Spleen (tissue), 11 donors: Measurements from ENCODE around the gene SLC5A5. TPM values are rescaled to one million over a fixed set of nuclear protein-coding genes. Genes with fewer than 3 reads are reported as not detected.
"Not testable (repeated sequence)": the region's sequence is repeated elsewhere in the genome, so short reads cannot be mapped to it uniquely, and the experiment has no call there.

Source experiments
- DNase-seq: peaks from one replicate; pipeline ENCODE4 v3.0.0-alpha.2; 2020
- H3K27ac ChIP-seq, 8 donors: fragments of 200-600 bp; sonication (generic) in 7 of 8; 1 replicate in 4 of 8; 2 replicates in 4 of 8; pipeline versions ENCODE4 v1.5.0 to v1.8.0; 2016 to 2021; ENCODE audit warnings: inconsistent platforms in 4 of 8, mild to moderate bottlenecking in 4 of 8, moderate library complexity in 1 of 8
- H3K27me3 ChIP-seq, 7 donors: fragments of 200-600 bp; sonication (generic) in 6 of 7; replicated peaks in 1 of 7; 1 replicate in 4 of 7; 2 replicates in 3 of 7; pipeline versions ENCODE4 v1.5.0 to v1.8.0; 2016 to 2021; ENCODE audit warnings: inconsistent platforms in 3 of 7, mild to moderate bottlenecking in 1 of 7
- H3K36me3 ChIP-seq, 6 donors: fragments of 200-600 bp; sonication (generic) in 5 of 6; 1 replicate in 4 of 6; 2 replicates in 2 of 6; pipeline versions ENCODE4 v1.5.0 to v1.8.0; 2016 to 2021; ENCODE audit warnings: inconsistent platforms in 2 of 6
- H3K4me1 ChIP-seq, 6 donors: fragments of 200-600 bp; sonication (generic) in 5 of 6; 1 replicate in 3 of 6; 2 replicates in 3 of 6; pipeline versions ENCODE4 v1.5.0 to v1.8.0; 2016 to 2021; ENCODE audit warnings: inconsistent platforms in 3 of 6
- H3K4me3 ChIP-seq, 8 donors: fragments of 200-600 bp; sonication (generic) in 7 of 8; 1 replicate in 4 of 8; 2 replicates in 4 of 8; pipeline versions ENCODE4 v1.5.0 to v1.8.0; 2016 to 2021; ENCODE audit warnings: inconsistent platforms in 4 of 8, mild to moderate bottlenecking in 4 of 8, moderate library complexity in 2 of 8
- H3K9me3 ChIP-seq, 8 donors: fragments of 200-600 bp; sonication (generic) in 7 of 8; 1 replicate in 4 of 8; 2 replicates in 4 of 8; pipeline versions ENCODE4 v1.5.0 to v1.8.0; 2016 to 2021; ENCODE audit warnings: inconsistent platforms in 4 of 8
- CTCF ChIP-seq, 11 experiments: fragments of 200-600 bp in 7 of 11; fragments of 450-650 bp in 4 of 11; sonication (generic) in 4 of 11; IDR thresholded peaks in 8 of 11; conservative IDR thresholded peaks in 3 of 11; 1 replicate in 7 of 11; 2 replicates in 4 of 11; pipeline versions ENCODE4 v1.4.0 to v1.8.0; 2016 to 2021; ENCODE audit warnings: antibody characterized with exemption in 11 of 11, inconsistent platforms in 4 of 11, mild to moderate bottlenecking in 1 of 11
- POLR2A ChIP-seq, 3 donors: fragments of 450-650 bp; IDR thresholded peaks; one replicate each; pipeline ENCODE4 v1.5.1; 2017; ENCODE audit warnings: antibody characterized with exemption in 3 of 3, mild to moderate bottlenecking in 1 of 3
- POLR2AphosphoS5 ChIP-seq, 3 donors: sonication (generic); formaldehyde crosslinking; IDR thresholded peaks; one replicate each; pipeline ENCODE4 v1.5.1; 2017; ENCODE audit warnings: antibody characterized with exemption in 3 of 3
- WGBS, 5 donors: extraction: QIAGEN DNeasy Blood & Tissue Kit in 3 of 5; methylation state at CpG; one replicate each; pipeline versions ENCODE4 v1.1.5 to v1.1.7; 2013 to 2018; 5-methylcytosine and 5-hydroxymethylcytosine counted together
- intact Hi-C: fragments of 100-400 bp; cut with DNase I; formaldehyde crosslinking; loops from one replicate; pipeline ENCODE4 v1.15.0; 2023; ENCODE audit warnings: low total_unique reads
- polyA plus RNA-seq, 3 donors: library from polyadenylated mRNA; stranded (reverse); fragments of 200-250 nt; gene quantifications; one replicate each; pipeline ENCODE4 v1.2.1, GENCODE V29; 2013
- total RNA-seq, 7 donors: library from RNA; depleted of rRNA in 3 of 7; stranded (reverse); fragments of >200 nt in 3 of 7; fragmentation: NEBNext Ultra II Directional in 4 of 7; extraction: Animal tissue kit (Norgen Biotek cat#: 25700) in 4 of 7; gene quantifications; one replicate each; pipeline versions ENCODE4 v1.1.0 to v1.2.1, GENCODE V29; 2016 to 2021
- donor health status: healthy with polysubstance abuse.
- donor health status: DM: no; HTN: no; CAD: no; lungs with moderate emphysema.
- donor health status: DM: no; HTN: no; CAD: no.
- donor health status: Bipolar disorder and iron deficiency.
- donor health status: healthy.
- donor health status: DM: no; HTN: no; CAD: no.
- donor health status: DM: yes; HTN: yes; CAD: no.

SLC5A5 gene
- total and polyA plus RNA-seq, 10 donors: 0.19 to 0.52 (median 0.31) TPM; not detected in 2

- no peak for TF ChIP-seq CTCF (IDR thresholded peaks at IDR 0.05 in 8 of 11, conservative IDR thresholded peaks at IDR 0.05 in 3 of 11)
- TF ChIP-seq POLR2A (IDR thresholded peaks at IDR 0.05): no peak
- TF ChIP-seq POLR2AphosphoS5 (IDR thresholded peaks at IDR 0.05): no peak
- no peak for DNase-seq
- H3K36me3 ChIP-seq: no peaks in the 10 kb centered on the region
- H3K4me1 ChIP-seq: peaks cover 0 to 41% (median 25%) of the 10 kb centered on the region in 6 donors
- H3K9me3 ChIP-seq: no peaks in the 10 kb centered on the region
- no peak overlapping the region for H3K27ac ChIP-seq
- WGBS, 5 donors: 67 to 79% (median 70%) methylated on average over 7 of the region's 7 CpGs
- no peak overlapping the region for H3K4me3 ChIP-seq
- intact Hi-C loops: no loop called here
- peaks cover 0 to 33% (median 0%) of the 10 kb centered on the region in 7 donors for H3K27me3 ChIP-seq
These were observed 14.8 kb downstream of the SLC5A5 start for GRCh38 chr19:17886515-17886914.

- H3K36me3 ChIP-seq, H3K27ac ChIP-seq, H3K4me3 ChIP-seq, intact Hi-C loops, H3K9me3 ChIP-seq, DNase-seq: not testable (repeated sequence)
- Histone ChIP-seq H3K4me1 (peaks cover 0 to 41% (median 25%) of the 10 kb centered on the region in 6 donors), H3K27me3 (peaks cover 0 to 37% (median 0%) of the 10 kb centered on the region in 7 donors)
- WGBS, 5 donors: 59 to 75% (median 64%) methylated on average over 4 of the region's 4 CpGs
These were observed 15.5 kb downstream of the SLC5A5 start for GRCh38 chr19:17887221-17887620.

GRCh38 chr19:17888260-17888659 is 16.5 kb downstream of the SLC5A5 start:
- WGBS, 5 donors: 70 to 90% (median 77%) methylated on average over 7 of the region's 7 CpGs
- DNase-seq: no peak
- Histone ChIP-seq H3K36me3 (no peaks in the 10 kb centered on the region), H3K4me1 (peaks cover 0 to 40% (median 25%) of the 10 kb centered on the region in 6 donors), H3K9me3 (no peaks in the 10 kb centered on the region), H3K27me3 (peaks cover 0 to 37% (median 0%) of the 10 kb centered on the region in 7 donors), H3K4me3 (no peak overlapping the region), H3K27ac (no peak overlapping the region)
- TF ChIP-seq CTCF (IDR thresholded peaks at IDR 0.05 in 8 of 11, conservative IDR thresholded peaks at IDR 0.05 in 3 of 11) (no peak), POLR2AphosphoS5 (IDR thresholded peaks at IDR 0.05) (no peak), POLR2A (IDR thresholded peaks at IDR 0.05) (no peak)
- intact Hi-C loops: no loop called here

GRCh38 chr19:17889609-17890214 is 18.0 kb downstream of the SLC5A5 start:
- peaks cover 0 to 26% (median 15%) of the 10 kb centered on the region in 6 donors for H3K4me1 ChIP-seq
- H3K27me3 ChIP-seq: peaks cover 0 to 43% (median 0%) of the 10 kb centered on the region in 7 donors
- H3K9me3 ChIP-seq: no peaks in the 10 kb centered on the region
- no peak overlapping the region for H3K4me3 ChIP-seq
- intact Hi-C loops: no loop called here
- TF ChIP-seq POLR2A (IDR thresholded peaks at IDR 0.05) (no peak), CTCF (IDR thresholded peaks at IDR 0.05 in 8 of 11, conservative IDR thresholded peaks at IDR 0.05 in 3 of 11) (no peak), POLR2AphosphoS5 (IDR thresholded peaks at IDR 0.05) (no peak)
- WGBS, 5 donors: 54 to 62% (median 56%) methylated on average over 18 of the region's 18 CpGs
- H3K36me3 ChIP-seq: no peaks in the 10 kb centered on the region
- no peak for DNase-seq
- H3K27ac ChIP-seq: no peak overlapping the region
